GM20000 (cell line): ENCODE measurements around the gene STX3.
"Not testable (repeated sequence)": the region's sequence is repeated elsewhere in the genome, so short reads cannot be mapped to it uniquely, and the experiment has no call there.

ENCODE experiments used
- DNase-seq: peaks from one replicate; pipeline ENCODE4 v3.0.0; 2012; ENCODE audit warnings: low spot score
- TF ChIP-seq, protein P1 (sequence below): IDR thresholded peaks from 2 replicates; pipeline ENCODE4 v1.5.1; 2012; ENCODE audit warnings: mild to moderate bottlenecking, control low read depth; ENCODE audit errors: extremely low read depth, missing control alignments

Gene STX3

DNA sequence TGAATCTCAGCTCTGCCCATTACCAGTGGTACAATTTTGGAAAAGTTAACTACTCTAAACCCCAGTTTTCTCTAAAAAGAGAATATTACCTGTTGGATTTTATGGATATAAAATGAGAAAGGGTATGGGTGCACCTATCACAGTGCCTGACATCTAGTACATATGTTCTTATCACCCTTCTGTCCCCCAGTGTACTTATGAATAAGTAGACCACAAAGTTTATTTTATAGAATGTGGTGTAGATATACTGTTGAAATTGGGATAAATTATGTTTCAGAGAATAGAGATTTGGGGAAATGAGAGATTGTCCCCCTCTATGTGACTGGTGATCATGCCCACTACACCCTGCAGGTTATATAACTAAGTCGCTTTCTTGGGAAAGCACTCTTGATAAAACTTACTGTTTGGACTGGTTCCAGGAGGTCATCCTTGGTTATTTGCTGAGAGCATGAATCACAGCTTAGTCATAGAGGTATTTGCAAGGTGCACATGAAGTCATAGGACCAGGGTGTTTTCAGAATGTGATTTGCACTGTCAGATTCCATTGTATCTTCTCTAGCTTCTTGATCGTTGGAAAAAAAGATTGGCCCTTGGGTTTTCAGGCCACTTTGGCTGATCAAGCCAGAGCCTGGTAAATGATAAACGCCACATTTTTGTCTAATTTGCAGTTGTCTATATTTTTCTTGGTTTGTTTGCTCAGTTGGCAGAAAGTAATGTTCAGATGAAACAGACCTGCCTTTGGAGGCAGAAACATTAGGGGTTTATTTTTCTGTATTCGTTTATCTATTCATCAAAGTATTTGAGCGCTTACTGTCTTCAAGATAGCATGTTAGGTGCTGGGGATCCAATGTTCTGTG lies 21.3 kb downstream of the STX3 start:
- no peak for DNase-seq
- TF ChIP-seq, protein P1, sequence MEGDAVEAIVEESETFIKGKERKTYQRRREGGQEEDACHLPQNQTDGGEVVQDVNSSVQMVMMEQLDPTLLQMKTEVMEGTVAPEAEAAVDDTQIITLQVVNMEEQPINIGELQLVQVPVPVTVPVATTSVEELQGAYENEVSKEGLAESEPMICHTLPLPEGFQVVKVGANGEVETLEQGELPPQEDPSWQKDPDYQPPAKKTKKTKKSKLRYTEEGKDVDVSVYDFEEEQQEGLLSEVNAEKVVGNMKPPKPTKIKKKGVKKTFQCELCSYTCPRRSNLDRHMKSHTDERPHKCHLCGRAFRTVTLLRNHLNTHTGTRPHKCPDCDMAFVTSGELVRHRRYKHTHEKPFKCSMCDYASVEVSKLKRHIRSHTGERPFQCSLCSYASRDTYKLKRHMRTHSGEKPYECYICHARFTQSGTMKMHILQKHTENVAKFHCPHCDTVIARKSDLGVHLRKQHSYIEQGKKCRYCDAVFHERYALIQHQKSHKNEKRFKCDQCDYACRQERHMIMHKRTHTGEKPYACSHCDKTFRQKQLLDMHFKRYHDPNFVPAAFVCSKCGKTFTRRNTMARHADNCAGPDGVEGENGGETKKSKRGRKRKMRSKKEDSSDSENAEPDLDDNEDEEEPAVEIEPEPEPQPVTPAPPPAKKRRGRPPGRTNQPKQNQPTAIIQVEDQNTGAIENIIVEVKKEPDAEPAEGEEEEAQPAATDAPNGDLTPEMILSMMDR: no peak

DNA sequence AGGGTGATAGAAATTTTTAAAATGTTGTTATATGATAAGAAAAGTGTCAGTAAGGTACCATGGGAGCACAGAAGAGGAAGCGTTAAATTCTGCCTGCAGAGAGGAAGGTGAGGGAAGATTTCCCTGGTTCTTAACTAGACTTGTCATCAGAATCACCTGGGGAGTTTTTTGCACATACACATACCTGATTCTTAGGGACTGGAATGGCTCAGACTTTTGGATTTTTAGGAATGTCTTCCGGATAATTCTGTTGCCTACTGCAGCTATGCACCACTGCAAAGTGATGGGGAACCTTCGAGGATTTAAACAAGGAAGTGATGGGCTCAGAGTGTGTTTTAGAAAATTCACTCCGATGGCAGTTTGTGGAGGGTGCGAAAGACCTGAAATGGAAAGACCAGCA lies 21.9 kb downstream of the STX3 start:
- no peak for DNase-seq
- TF ChIP-seq, protein P1: no peak

DNA sequence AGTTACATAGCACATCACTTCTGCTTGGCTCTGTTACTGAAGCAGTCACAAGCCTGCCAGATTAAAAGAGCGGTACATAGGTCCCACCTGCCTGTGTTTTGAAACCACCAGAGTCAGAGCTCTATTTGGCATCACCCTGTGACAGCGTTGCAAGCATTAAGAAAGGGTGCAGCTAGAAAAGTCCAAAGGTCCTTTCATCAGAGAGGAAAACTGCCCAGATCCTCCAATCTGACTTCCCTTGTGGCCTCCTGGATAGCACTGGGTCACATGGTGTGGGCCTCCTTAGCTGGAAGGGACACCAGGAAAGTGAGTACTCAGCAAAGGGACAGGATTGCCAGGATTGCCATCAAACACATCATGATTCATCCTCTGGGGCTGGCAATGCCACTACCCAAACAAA lies 22.9 kb downstream of the STX3 start:
- DNase-seq: no peak
- TF ChIP-seq, protein P1: no peak

DNA sequence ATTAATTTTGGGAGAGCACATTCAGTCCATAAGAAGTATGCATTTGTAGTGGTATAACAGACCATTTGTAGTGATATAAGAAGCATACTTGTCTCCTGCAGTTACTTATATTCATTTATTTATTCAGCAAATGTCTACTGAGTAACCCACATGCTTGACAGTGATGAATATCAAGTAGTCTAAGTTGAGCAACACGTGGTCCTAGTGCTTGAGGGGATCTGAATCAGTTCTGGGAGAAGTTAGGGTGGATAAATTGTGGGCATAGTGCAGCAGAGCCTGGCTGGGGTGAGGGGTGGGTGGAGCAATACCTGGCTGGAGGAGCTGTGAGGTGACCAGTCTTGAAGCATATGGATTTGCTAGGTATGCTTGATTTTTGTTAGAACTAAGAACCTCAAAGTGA lies 24.3 kb downstream of the STX3 start:
- TF ChIP-seq, protein P1: no peak
- DNase-seq: no peak

DNA sequence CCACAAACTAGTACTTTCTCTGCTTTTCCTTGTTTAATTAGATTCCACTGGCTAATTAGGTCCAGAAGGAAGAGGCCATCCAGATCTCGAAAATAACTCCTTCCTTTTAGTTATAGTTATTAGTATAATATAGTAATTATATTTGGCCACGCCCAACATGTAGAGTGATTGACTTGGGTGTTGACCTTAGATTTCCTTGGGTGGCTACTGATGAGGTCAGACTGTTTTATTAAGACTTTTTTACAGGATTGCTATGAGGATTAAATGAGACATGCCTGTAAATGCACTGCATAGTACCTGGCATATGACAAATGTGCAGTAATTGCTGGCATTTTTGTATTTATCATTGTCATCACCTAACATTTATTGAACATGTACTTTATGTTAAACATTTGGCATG lies 26.9 kb downstream of the STX3 start:
- TF ChIP-seq, protein P1: no peak
- no peak for DNase-seq

DNA sequence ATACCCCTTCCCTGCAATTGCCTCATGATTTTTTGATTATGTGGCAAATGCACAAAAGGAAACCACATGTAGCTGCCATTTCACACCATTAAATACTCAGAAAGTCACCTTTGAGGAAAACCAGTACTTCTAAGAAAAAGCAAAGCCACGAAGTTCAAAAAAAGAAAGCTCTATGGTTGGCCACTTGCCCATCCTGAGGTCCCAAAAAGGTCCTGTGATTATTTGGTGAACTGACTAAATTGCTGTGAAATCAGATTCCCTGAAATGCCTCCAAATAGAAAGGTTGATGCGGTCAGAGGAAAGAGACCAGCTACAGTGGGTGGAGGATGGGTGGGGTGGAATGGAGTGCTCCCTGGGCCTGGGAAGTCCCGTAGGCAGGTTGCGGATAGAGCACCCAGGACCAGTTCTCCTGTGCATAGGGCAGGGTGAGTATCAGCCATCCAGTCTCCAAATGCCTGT lies 28.5 kb downstream of the STX3 start:
- TF ChIP-seq, protein P1: no peak
- DNase-seq: no peak

DNA sequence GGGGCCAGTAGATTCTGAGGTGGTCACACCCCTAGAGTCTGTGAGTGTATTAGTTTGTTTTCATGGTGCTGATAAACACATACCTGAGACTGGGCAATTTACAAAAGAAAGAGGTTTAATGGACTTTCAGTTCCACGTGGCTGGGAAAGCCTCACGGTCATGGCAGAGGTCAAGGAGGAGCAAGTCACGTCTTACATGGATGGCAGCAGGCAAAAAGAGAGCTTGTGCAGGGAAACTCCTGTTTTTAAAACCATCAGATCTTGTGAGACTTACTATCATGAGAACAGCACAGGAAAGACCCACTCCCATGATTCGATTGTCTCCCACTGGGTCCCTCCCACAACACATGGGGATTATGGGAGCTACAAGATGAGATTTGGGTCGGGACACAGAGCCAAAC lies 29.3 kb downstream of the STX3 start:
- not testable (repeated sequence) for DNase-seq

DNA sequence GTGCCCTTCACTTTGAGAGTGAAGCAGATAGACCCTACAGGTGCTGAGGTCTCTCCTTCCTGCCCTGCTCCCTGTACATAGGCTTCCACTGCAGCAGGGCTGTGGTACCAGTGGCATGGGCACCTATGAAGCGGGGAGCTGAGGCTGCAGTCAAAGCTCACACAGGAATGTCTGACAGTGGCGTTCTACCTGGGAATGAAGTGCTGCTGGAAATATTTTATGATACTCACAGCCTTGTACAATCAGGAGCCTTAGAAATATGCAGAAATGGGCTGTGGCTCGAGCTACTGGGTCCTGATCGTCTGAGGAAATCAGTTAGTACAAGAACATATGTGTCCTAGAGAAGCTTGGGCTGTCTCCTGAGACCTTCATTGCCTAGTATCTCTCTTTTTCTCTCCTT lies 30.6 kb downstream of the STX3 start:
- DNase-seq: no peak
- TF ChIP-seq, protein P1: no peak
